Upper lobe of left lung (tissue), 4 donors: ENCODE results near the gene CENPP.

Experiments used
- POLR2AphosphoS5 ChIP-seq, 2 donors: sonication (generic); formaldehyde crosslinking; IDR thresholded peaks; one replicate each; pipeline ENCODE4 v1.5.1; 2017; ENCODE audit warnings: antibody characterized with exemption in 2 of 2
- TF ChIP-seq, protein P1 (sequence below), 6 experiments: fragments of 450-650 bp in 4 of 6; fragments of 200-600 bp in 2 of 6; sonication (generic) in 2 of 6; IDR thresholded peaks; one replicate each; pipeline ENCODE4 v1.5.1; 2016 to 2019; ENCODE audit warnings: antibody characterized with exemption in 6 of 6

DNA sequence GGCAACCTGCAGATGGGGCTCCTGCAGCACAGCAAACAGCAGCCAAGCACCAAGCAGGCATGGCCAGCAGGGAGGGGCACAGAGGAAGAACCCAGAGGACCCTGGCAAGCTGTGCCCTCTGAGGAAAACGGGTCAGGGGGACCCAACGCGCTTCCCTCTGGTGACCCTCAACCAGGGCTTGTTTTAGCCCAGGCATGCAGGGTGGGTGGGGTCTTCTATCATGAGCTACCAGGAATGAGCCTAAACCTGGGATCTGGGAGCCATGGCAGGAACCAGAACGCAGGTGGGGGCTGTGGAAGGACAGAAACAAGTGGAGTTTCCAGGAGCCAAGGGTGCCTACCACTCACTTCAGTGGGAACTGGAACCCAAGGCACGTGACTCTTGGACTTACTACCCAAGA is 323.3 kb downstream of the CENPP start:
- TF ChIP-seq, protein P1, sequence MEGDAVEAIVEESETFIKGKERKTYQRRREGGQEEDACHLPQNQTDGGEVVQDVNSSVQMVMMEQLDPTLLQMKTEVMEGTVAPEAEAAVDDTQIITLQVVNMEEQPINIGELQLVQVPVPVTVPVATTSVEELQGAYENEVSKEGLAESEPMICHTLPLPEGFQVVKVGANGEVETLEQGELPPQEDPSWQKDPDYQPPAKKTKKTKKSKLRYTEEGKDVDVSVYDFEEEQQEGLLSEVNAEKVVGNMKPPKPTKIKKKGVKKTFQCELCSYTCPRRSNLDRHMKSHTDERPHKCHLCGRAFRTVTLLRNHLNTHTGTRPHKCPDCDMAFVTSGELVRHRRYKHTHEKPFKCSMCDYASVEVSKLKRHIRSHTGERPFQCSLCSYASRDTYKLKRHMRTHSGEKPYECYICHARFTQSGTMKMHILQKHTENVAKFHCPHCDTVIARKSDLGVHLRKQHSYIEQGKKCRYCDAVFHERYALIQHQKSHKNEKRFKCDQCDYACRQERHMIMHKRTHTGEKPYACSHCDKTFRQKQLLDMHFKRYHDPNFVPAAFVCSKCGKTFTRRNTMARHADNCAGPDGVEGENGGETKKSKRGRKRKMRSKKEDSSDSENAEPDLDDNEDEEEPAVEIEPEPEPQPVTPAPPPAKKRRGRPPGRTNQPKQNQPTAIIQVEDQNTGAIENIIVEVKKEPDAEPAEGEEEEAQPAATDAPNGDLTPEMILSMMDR (IDR thresholded peaks at IDR 0.05), result no peak
- no peak for TF ChIP-seq POLR2AphosphoS5 (IDR thresholded peaks at IDR 0.05)
